T-cell (primary cell): ENCODE measurements around the gene SNN. TPM values are rescaled to one million over a fixed set of nuclear protein-coding genes. Genes with fewer than 3 reads are reported as not detected.

ENCODE experiments used
- ATAC-seq, 4 experiments: fragments of 200-7000 bp in 3 of 4; fragments of 150-1000 bp in 1 of 4; cut with Tn5 transposase; replicated peaks in 1 of 4; 1 replicate in 3 of 4; 2 replicates in 1 of 4; pipeline ENCODE4 v1.10.0; 2021; ENCODE audit warnings: moderate library complexity in 3 of 4, mild to moderate bottlenecking in 2 of 4, moderate number of reproducible peaks in 1 of 4
- CTCF ChIA-PET, 2 donors: fragments of 300-600 bp; sonication (Branson Sonifier 250); formaldehyde crosslinking; loops; one replicate each; lab custom pipeline; 2022; ENCODE audit warnings: antibody characterized with exemption in 2 of 2; lab: Charles Lee
- POLR2A ChIA-PET, 2 donors: fragments of 300-600 bp; sonication (Branson Sonifier 250); formaldehyde crosslinking; loops; one replicate each; lab custom pipeline; 2022; ENCODE audit warnings: antibody characterized with exemption in 2 of 2; lab: Charles Lee
- DNase-seq, 35 experiments: peaks; one replicate each; pipeline versions ENCODE4 v3.0.0 to v3.0.0-alpha.2; 2013 to 2023
- H3K27ac ChIP-seq: one replicate; pipeline ENCODE4 v1.5.1; 2013; ENCODE audit warnings: low read length
- H3K27me3 ChIP-seq, 2 experiments: replicated peaks in 1 of 2; 1 replicate in 1 of 2; 2 replicates in 1 of 2; pipeline versions ENCODE4 v1.6.1 to v1.7.0; 2013; ENCODE audit warnings: low read length in 1 of 2, mixed read lengths in 1 of 2; ENCODE audit not compliant: control insufficient read depth in 2 of 2, insufficient read depth in 2 of 2; ENCODE audit errors: extremely low read depth in 1 of 2
- H3K36me3 ChIP-seq, 2 donors: 1 replicate in 1 of 2; 2 replicates in 1 of 2; pipeline versions ENCODE4 v1.6.1 to v1.7.0; 2013; ENCODE audit warnings: low read length in 1 of 2; ENCODE audit not compliant: control insufficient read depth in 2 of 2, insufficient read depth in 1 of 2; ENCODE audit errors: extremely low read depth in 1 of 2
- H3K4me1 ChIP-seq, 2 experiments: 1 replicate in 1 of 2; 2 replicates in 1 of 2; pipeline versions ENCODE4 v1.6.1 to v1.7.0; 2013; ENCODE audit warnings: low read length in 2 of 2, mixed read lengths in 1 of 2; ENCODE audit not compliant: insufficient read depth in 2 of 2, control insufficient read depth in 1 of 2; ENCODE audit errors: extremely low read depth in 1 of 2
- H3K4me3 ChIP-seq, 2 donors: 1 replicate in 1 of 2; 2 replicates in 1 of 2; pipeline versions ENCODE4 v1.5.1 to v1.7.0; 2013; ENCODE audit warnings: mild to moderate bottlenecking in 2 of 2, low read length in 1 of 2, moderate library complexity in 1 of 2; ENCODE audit not compliant: control insufficient read depth in 1 of 2; ENCODE audit errors: extremely low read depth in 1 of 2
- H3K9me3 ChIP-seq: 2 replicates; pipeline ENCODE4 v1.7.0; 2013
- H3K27ac Mint-ChIP-seq, 2 donors: one replicate each; pipeline ENCODE4 v1.8.0; 2020 to 2021; ENCODE audit warnings: mild to moderate bottlenecking in 2 of 2, mixed read lengths in 2 of 2
- H3K27me3 Mint-ChIP-seq, 2 donors: one replicate each; pipeline ENCODE4 v1.8.0; 2021 to 2022; ENCODE audit warnings: mixed read lengths in 2 of 2
- H3K36me3 Mint-ChIP-seq: one replicate; pipeline ENCODE4 v1.8.0; 2021; ENCODE audit warnings: mixed read lengths
- H3K4me1 Mint-ChIP-seq, 3 donors: one replicate each; pipeline ENCODE4 v1.8.0; 2020 to 2022; ENCODE audit warnings: mixed read lengths in 3 of 3, mild to moderate bottlenecking in 1 of 3
- H3K4me3 Mint-ChIP-seq, 3 donors: one replicate each; pipeline ENCODE4 v1.8.0; 2020 to 2022; ENCODE audit warnings: mild to moderate bottlenecking in 3 of 3, mixed read lengths in 3 of 3, moderate library complexity in 3 of 3
- H3K9me3 Mint-ChIP-seq, 3 donors: one replicate each; pipeline ENCODE4 v1.8.0; 2020 to 2022; ENCODE audit warnings: mixed read lengths in 3 of 3
- WGBS: methylation state at CpG from one replicate; pipeline ENCODE4 v1.1.5; 2013; ENCODE audit warnings: missing lambda C conversion rate; ENCODE audit not compliant: insufficient coverage; 5-methylcytosine and 5-hydroxymethylcytosine counted together
- total RNA-seq, 35 experiments: library from RNA in 6 of 35; stranded (reverse) in 6 of 35; fragments of 120-200 nt in 1 of 35; gene quantifications; one replicate each; pipeline versions ENCODE4 v1.2.1 to v1.2.4 and lab custom pipeline; 2013 to 2026

The SNN gene
- total RNA-seq, 5 donors from 2014 or later (not counting 1 experiment from before 2014, with no cell fraction given) = 17.4 to 56.2 (median 22.7) TPM

DNA sequence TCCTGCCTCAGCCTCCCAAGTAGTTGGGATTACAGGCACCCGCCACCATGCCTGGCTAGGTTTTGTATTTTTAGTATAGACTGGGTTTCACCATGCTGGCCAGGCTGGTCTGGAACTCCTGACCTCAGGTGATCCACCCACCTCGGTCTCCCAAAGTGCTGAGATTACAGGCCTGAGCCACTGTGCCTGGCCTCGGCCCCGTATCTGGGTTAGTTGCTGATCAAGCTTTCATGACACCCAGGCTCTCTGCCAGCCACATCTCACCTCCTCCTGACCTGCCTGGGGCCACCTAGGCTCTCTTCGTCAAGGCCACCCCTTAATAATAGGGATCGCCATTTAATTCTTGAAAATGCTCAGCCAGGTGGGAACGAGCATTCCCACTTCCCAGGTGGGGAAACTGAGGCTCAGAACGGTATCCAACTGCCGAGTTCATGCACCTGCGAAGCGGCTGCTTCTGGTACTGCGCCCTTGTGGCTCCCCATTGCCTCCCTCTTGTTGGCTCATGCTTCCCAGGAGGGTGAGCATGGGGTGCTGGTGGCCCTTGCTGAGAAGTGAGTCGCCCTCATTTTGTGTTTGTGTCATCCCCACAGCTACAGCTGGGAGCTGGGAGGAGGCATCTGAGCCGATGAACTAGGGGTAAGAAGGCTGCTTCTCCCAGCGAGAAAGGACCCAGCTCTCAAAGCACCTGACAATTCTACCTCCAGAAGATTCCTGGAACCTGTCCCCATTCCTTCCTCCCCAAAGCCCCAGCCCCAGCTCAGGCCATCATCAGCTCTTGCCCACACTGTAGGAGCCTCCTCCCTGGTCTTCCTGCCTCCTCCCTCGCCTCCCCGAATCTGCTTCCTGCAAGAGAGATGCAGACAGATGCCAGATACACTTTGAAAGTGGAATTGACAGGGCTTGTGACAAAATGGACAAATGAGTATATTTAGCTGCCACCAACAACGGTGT, 17.3 kb upstream of the SNN start:
- peaks cover 5 to 19% of the 10 kb centered on the region in 2 experiments for H3K4me1 ChIP-seq
- no peak overlapping the region for H3K4me3 ChIP-seq
- H3K27ac ChIP-seq = no peak overlapping the region
- no peaks in the 10 kb centered on the region for H3K36me3 Mint-ChIP-seq
- no peaks in the 10 kb centered on the region for H3K36me3 ChIP-seq
- DNase-seq = no peak
- no peaks in the 10 kb centered on the region for H3K27me3 Mint-ChIP-seq
- no peaks in the 10 kb centered on the region for H3K9me3 ChIP-seq
- peaks cover 0 to 3% of the 10 kb centered on the region in 2 experiments for H3K27me3 ChIP-seq
- CTCF ChIA-PET = no interaction called here
- H3K4me1 Mint-ChIP-seq = peaks cover 10 to 23% (median 12%) of the 10 kb centered on the region in 3 donors
- H3K9me3 Mint-ChIP-seq = no peaks in the 10 kb centered on the region
- POLR2A ChIA-PET = interaction anchor here in 1 of 2 donors (0.7 kb wide), 1 partner anchor 418 kb away, joined by 4 read pairs; no protein-coding TSS in a partner anchor
- H3K4me3 Mint-ChIP-seq = no peak overlapping the region
- no peak overlapping the region for H3K27ac Mint-ChIP-seq
- WGBS = 83% methylated on average over 9 of the region's 18 CpGs
- no peak for ATAC-seq

DNA sequence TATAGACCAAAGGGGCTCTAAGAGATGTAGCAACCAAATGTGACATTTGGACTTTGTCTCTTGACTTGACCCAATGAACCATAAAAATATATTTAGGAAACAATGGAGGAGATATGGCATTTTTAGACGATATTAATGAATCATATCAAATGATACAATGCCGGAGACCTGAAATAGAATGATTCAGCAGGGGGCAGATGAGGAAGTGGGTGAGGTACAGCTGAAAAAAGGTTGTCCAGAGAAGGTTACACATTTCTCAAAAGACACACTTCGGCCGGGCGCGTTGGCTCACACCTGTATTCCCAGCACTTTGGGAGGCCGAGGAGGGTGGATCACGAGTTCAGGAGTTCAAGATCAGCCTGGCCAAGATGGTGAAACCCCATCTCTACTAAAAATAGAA, 16.5 kb upstream of the SNN start:
- CTCF ChIA-PET = no interaction called here
- no peaks in the 10 kb centered on the region for H3K9me3 Mint-ChIP-seq
- H3K27me3 Mint-ChIP-seq = no peaks in the 10 kb centered on the region
- H3K4me3 ChIP-seq = no peak overlapping the region
- WGBS = no CpG with 5 or more reads among the region's 8 CpGs
- peaks cover 5 to 19% of the 10 kb centered on the region in 2 experiments for H3K4me1 ChIP-seq
- no peak overlapping the region for H3K4me3 Mint-ChIP-seq
- ATAC-seq = no peak
- H3K27me3 ChIP-seq = peaks cover 0 to 3% of the 10 kb centered on the region in 2 experiments
- peaks cover 10 to 23% (median 12%) of the 10 kb centered on the region in 3 donors for H3K4me1 Mint-ChIP-seq
- H3K36me3 ChIP-seq = no peaks in the 10 kb centered on the region
- no peak for DNase-seq
- no peak overlapping the region for H3K27ac ChIP-seq
- no peak overlapping the region for H3K27ac Mint-ChIP-seq
- no peaks in the 10 kb centered on the region for H3K36me3 Mint-ChIP-seq
- POLR2A ChIA-PET = no interaction called here
- no peaks in the 10 kb centered on the region for H3K9me3 ChIP-seq

DNA sequence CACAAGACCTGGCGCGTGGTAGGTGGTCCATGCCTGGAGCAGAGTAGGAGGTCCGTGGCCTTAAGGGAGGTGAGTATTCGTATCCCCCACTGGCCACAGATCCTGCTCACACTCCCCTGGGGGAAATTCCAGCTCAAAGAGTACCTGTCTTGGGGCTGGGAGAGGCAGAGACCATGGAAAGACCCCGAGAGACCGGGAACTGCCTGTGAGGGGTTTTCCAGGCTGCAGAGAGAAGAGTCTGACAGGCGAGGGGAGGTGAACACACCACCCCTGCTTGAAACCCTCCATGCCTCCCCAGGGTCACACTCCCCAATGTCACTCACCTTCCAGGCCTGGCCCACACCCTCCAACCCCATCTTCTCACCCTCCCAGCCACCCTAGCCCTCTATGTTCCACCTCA, 12.6 kb upstream of the SNN start:
- POLR2A ChIA-PET = interaction anchor here in 1 of 2 donors (0.6 kb wide), 1 partner anchor 13 kb away, joined by 3 read pairs; no protein-coding TSS in a partner anchor

DNA sequence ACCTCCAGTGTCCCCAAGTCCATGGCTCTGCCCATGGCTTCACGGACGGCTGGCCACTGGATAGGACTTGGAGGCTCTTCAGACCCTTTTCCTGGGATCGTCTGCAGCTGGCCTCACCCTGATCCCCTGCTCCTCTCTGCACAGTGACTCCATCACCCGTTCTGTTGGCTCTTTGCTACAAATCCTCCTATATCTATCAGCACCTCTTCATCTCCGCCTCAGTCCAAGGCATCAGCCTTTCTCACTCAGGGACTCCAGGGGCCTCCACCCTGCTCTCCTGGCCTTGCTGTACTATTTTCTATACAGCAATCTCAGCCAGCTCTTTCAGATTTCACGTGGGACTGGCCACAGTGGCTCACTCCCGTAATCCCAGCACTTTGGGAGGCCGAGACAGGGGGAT, 10.7 kb upstream of the SNN start:
- no peak overlapping the region for H3K27ac ChIP-seq
- no peak overlapping the region for H3K4me3 ChIP-seq
- CTCF ChIA-PET = no interaction called here
- POLR2A ChIA-PET = no interaction called here
- Mint-ChIP-seq H3K9me3 (no peaks in the 10 kb centered on the region), H3K27ac (no peak overlapping the region), H3K36me3 (no peaks in the 10 kb centered on the region), H3K27me3 (no peaks in the 10 kb centered on the region), H3K4me3 (no peak overlapping the region), H3K4me1 (peaks cover 12 to 23% (median 13%) of the 10 kb centered on the region in 3 donors)
- no peaks in the 10 kb centered on the region for H3K9me3 ChIP-seq
- ATAC-seq (no peak), DNase-seq (no peak)
- H3K27me3 ChIP-seq = peaks cover 0 to 6% of the 10 kb centered on the region in 2 experiments
- 91% methylated on average over 5 of the region's 8 CpGs for WGBS
- no peaks in the 10 kb centered on the region for H3K36me3 ChIP-seq
- peaks cover 5 to 20% of the 10 kb centered on the region in 2 experiments for H3K4me1 ChIP-seq

More for the DNA sequence above, 12.6 kb upstream of the SNN start:
- Mint-ChIP-seq H3K4me3 (no peak overlapping the region), H3K9me3 (no peaks in the 10 kb centered on the region), H3K27me3 (no peaks in the 10 kb centered on the region), H3K36me3 (no peaks in the 10 kb centered on the region), H3K4me1 (peaks cover 10 to 33% (median 12%) of the 10 kb centered on the region in 3 donors), H3K27ac (no peak overlapping the region)
- H3K9me3 ChIP-seq = no peaks in the 10 kb centered on the region
- no peak overlapping the region for H3K4me3 ChIP-seq
- whole genome bisulfite sequencing = 79% methylated on average over 2 of the region's 7 CpGs
- ATAC-seq = no peak
- peaks cover 0 to 6% of the 10 kb centered on the region in 2 experiments for H3K27me3 ChIP-seq
- H3K36me3 ChIP-seq = no peaks in the 10 kb centered on the region
- CTCF ChIA-PET = interaction anchor here (0.6 kb wide), 2 partner anchors 17 to 123 kb away, joined by 3 to 4 read pairs; no protein-coding TSS in a partner anchor
- peaks cover 5 to 19% of the 10 kb centered on the region in 2 experiments for H3K4me1 ChIP-seq
- H3K27ac ChIP-seq = no peak overlapping the region
- no peak for DNase-seq

DNA sequence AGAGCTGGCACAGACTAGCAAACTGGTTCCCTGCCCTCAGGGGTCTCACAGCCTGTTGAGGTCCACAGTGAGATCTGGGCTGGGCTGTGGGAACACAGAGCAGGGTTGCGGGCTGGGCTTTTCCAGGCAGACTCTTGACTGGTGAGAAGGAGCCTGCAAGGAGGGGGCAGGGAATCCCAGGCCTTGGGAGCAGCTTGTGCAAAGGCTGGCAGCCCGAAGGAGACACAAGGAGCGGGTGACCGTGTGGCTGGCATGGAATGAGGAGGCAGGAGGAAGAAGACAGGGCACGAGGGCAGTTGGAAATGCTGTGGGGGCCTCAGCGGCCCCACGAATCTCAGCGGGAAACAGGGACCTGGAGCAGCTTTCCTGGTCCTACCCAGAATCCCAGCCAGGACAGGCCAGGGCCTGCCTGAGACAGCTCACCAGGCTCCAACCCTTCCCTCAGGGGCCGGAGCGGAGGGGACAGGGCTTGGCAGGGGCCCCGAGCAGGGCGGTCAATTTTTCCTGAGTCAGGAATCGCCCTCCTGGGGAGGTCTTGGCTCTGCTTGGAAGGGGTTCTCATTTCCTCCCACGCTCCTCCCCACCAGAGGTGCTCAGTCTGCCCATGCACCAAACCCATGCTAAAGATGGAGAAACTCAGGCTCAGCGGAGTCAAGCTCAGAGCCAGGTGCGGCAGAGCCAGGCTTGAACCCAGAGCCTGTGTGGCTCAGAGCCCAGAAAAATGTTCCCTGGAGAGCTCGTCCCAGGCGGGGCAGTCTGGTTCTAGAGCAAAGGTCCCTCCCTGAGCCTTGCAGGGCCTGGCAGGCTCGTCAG, 9.2 kb upstream of the SNN start:
- no peak for DNase-seq
- H3K4me1 Mint-ChIP-seq = peaks cover 15 to 30% (median 18%) of the 10 kb centered on the region in 3 donors
- no peaks in the 10 kb centered on the region for H3K9me3 Mint-ChIP-seq
- H3K27me3 Mint-ChIP-seq = no peaks in the 10 kb centered on the region
- no peak for ATAC-seq
- no peak overlapping the region for H3K4me3 ChIP-seq
- no peaks in the 10 kb centered on the region for H3K36me3 Mint-ChIP-seq
- no peak overlapping the region for H3K27ac Mint-ChIP-seq
- no peaks in the 10 kb centered on the region for H3K36me3 ChIP-seq
- no peak overlapping the region for H3K4me3 Mint-ChIP-seq
- H3K27ac ChIP-seq = no peak overlapping the region
- H3K4me1 ChIP-seq = peaks cover 6 to 29% of the 10 kb centered on the region in 2 experiments
- peaks cover 0 to 6% of the 10 kb centered on the region in 2 experiments for H3K27me3 ChIP-seq
- H3K9me3 ChIP-seq = no peaks in the 10 kb centered on the region
- ChIA-PET POLR2A (interaction anchor here in 1 of 2 donors (0.6 kb wide), 1 partner anchor 125 kb away, joined by 7 read pairs; no protein-coding TSS in a partner anchor), CTCF (interaction anchor here (0.5 to 0.7 kb wide), 8 partner anchors 16 to 724 kb away, joined by 3 to 10 read pairs (median 4); no protein-coding TSS in a partner anchor)
- 96% methylated on average over 12 of the region's 19 CpGs for WGBS

DNA sequence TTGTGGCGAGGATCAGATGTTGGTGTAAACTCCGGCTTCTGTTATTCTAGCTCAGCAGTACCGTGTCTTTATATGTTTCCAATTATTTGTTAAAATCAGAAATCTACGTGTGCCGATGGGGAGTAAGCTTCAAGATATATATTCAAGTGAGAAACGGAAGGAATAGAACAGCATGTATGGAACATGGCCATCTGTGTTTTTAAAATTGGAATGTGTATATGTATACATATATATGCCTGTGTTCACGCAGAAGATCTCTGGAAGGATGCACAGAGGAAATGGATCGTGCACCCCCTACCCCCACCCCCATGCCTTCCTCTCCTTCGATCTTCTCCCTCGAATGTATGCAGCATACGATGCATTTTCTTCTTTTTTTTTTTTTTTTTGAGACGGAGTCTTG, 7.7 kb upstream of the SNN start:
- no peaks in the 10 kb centered on the region for H3K9me3 ChIP-seq
- Mint-ChIP-seq H3K4me1 (peaks cover 23 to 36% (median 24%) of the 10 kb centered on the region in 3 donors), H3K27me3 (no peaks in the 10 kb centered on the region), H3K4me3 (no peak overlapping the region), H3K27ac (no peak overlapping the region), H3K36me3 (no peaks in the 10 kb centered on the region), H3K9me3 (no peaks in the 10 kb centered on the region)
- WGBS = 97% methylated on average over 5 of the region's 12 CpGs
- no peak for ATAC-seq
- ChIA-PET CTCF (interaction anchor here in 1 of 2 donors (0.7 kb wide), 1 partner anchor 129 kb away, joined by 5 read pairs; no protein-coding TSS in a partner anchor), POLR2A (no interaction called here)
- H3K27ac ChIP-seq = no peak overlapping the region
- DNase-seq = no peak
- no peaks in the 10 kb centered on the region for H3K36me3 ChIP-seq
- peaks cover 13 to 31% of the 10 kb centered on the region in 2 experiments for H3K4me1 ChIP-seq
- peaks cover 0 to 6% of the 10 kb centered on the region in 2 experiments for H3K27me3 ChIP-seq
- H3K4me3 ChIP-seq = no peak overlapping the region
